ENCODE data around the gene AOAH. TPM values are rescaled to one million over a fixed set of nuclear protein-coding genes. Genes with fewer than 3 reads are reported as not detected.

AOAH gene
- total RNA-seq, 1 donor, result 15.1 TPM

GRCh38 chr7:36606153-36606975, 117.9 kb downstream of the AOAH start:
- no peak for DNase-seq (ENCODE audit: low read depth in 2 of 3, low spot score in 2 of 3)

GRCh38 chr7:36605261-36606051, 118.8 kb downstream of the AOAH start:
- no peak for DNase-seq (ENCODE audit: low read depth in 2 of 3, low spot score in 2 of 3)

GRCh38 chr7:36604806-36605205, 119.5 kb downstream of the AOAH start:
- no peak for DNase-seq (ENCODE audit: low read depth in 2 of 3, low spot score in 2 of 3)

GRCh38 chr7:36602934-36603887, 121.1 kb downstream of the AOAH start:
- peak in 1 of 3 donors; percentile 56 for DNase-seq (ENCODE audit: low read depth in 2 of 3, low spot score in 2 of 3)

DNA sequence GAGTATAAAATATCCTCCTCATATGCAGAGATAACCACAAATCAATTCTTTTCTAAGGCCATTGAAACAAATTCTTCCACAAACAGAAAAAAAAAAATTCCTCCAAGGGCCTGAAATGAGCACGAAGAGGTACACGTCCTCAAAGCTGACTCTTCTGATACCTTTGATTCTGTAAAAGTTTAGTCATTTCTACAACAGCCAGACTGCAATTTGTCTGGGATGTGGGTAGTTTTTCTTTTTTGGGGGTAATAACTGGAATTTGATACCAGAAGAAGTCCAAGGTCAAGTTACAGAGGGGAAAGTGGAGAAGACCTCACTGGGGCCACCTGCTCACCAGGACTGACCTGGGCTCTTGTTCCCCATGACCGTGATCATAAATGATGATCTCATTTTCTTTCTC, 121.8 kb downstream of the AOAH start:
- DNase-seq (ENCODE audit: low read depth in 2 of 3, low spot score in 2 of 3), result no peak

DNA sequence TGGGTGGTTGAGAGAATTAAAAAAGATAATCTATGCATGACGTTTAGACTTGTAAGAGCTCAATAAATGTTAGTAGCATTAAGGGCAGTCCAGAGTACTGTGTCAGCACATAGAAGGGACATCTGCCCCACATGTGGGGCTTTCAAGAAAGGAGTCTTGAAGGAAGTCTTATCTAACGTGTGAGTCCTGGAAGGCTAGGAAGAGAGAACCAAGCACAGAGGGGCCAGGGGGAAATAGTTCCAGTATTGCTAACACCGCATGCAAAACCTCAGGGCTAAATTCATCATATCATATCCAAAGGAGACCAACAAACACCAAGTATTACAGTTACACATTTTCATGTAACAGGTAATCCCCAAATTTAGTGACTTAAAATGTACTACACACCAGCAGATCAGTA, 122.7 kb downstream of the AOAH start:
- DNase-seq (ENCODE audit: low read depth in 2 of 3, low spot score in 2 of 3), result no peak

- DNase-seq (ENCODE audit: low read depth in 2 of 3, low spot score in 2 of 3), result peak in 2 of 3 donors; percentile 24 to 42
These were observed 123.3 kb downstream of the AOAH start for GRCh38 chr7:36600869-36601530.

GRCh38 chr7:36600314-36600682, 124.0 kb downstream of the AOAH start:
- DNase-seq (ENCODE audit: low read depth in 2 of 3, low spot score in 2 of 3), result no peak

DNA sequence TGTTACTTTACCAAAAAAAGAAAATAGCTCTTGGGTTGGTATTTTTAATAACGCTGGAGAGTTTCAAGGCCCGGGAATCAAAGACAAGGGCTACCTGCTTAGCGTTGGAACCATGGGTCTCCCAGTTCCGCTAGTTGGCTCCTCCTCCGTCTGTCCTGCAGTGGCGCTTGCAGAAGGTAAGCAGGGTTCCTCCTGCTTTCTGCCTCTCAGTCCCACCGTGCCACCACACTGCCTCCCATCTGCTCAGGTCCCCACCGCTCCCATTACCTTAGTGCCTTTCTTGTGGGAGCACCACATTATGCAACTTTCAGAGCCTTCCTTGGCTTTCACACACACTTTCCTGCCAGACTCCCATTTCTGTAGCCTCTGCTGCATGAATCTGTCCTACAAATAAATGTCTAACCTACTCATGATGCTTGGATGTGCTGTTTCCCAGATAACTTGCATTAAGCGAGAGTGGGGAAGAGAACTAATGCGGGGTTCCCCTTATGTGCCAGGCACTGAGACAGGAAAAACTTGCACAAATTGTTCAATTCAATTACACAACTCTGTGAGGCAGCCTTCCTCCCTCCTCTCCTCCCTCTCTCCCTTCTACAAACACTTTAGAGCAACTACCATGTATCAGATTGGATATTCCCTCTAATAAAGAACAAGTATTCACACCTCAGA, 124.5 kb downstream of the AOAH start:
- DNase-seq (ENCODE audit: low read depth in 2 of 3, low spot score in 2 of 3), result no peak

DNA sequence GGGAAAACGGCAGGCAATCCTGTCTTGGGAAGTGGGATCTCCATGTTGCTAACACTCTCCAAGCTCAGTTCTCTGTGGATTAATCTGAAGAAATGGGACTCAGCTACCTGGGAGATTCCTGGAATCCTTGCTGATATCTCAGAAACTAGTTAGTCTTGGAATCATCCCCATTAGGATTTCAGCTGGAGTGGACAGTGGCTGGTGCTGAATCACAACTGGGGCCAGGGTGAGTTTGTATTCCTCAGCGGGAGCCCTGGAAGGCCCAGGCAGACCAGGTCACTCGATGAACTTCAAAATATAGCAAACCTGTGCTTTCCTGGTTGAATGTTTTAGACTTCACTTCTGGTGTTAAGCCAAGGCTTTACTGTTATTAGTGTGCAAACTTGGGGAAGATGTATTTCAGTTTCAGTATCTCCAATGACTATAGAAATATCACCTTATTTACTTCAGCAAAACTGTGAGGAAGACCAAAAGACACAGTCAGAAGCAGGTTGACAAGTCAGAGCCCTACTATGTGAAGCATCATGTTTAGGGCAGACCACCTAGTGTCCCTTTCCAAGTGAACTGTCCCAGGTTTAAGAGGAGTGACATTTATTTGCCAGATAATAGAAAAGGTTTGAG, 126.1 kb downstream of the AOAH start:
- no peak for DNase-seq (ENCODE audit: low read depth in 2 of 3, low spot score in 2 of 3)

DNA sequence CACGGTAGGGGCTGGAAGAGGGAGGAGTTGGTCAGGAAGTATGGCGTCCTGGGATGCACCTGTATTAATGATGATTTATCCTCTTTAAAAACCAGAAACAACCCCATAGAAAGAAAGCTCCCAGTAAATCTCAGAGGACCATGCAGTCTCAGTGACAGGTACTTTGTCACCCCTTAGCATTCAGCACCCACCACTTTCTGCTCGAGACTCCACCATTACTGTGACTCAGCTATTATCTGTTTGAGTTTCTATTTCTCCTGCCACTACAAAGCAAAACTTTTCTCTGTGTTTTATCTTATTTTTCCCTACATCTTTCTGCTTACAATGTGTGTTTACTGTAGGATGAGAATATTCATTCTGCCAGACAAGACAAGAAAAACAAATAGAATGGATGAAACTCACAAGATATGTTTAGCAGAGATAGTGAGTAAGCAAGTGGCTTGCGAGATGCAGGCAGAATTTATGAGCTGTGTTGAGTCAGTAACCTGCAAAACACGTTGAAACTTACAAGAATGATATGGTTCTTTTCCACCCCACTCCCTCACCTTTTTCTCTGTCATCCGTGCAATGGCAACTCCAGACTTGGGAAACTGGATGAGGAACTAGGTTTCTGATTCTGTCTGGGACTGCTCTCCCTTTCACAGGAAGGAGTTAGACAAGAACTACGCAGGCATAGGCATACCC, 127.1 kb downstream of the AOAH start:
- no peak for DNase-seq (ENCODE audit: low read depth in 2 of 3, low spot score in 2 of 3)

DNA sequence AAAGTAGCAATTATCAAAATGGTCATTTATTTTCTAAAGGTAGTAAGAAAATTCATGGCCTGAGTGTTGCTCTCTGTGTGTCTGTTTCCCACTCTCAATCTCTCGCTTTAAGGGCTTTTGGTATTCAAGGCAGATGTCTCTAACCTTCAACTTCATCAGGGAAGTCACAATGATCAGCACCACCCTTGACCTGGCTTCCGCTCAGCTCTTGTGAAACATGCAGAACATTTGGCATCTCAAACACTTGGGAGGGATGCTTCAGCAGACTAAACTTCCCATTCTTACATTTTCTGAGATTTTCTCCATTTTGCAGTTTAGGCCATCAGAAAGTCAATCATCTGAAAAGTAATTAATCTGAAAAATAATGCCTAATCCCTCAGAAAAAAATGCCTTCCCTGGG, 129.8 kb downstream of the AOAH start:
- DNase-seq (ENCODE audit: low read depth in 2 of 3, low spot score in 2 of 3), result no peak

GRCh38 chr7:36591636-36592035, 132.7 kb downstream of the AOAH start:
- no peak for DNase-seq (ENCODE audit: low read depth in 2 of 3, low spot score in 2 of 3)

- DNase-seq (ENCODE audit: low read depth in 2 of 3, low spot score in 2 of 3), result no peak
These were observed 134.9 kb downstream of the AOAH start for GRCh38 chr7:36589391-36589790.

- DNase-seq (ENCODE audit: low read depth in 2 of 3, low spot score in 2 of 3), result no peak
These were observed 141.0 kb downstream of the AOAH start for GRCh38 chr7:36583318-36583717.

- DNase-seq (ENCODE audit: low read depth in 2 of 3, low spot score in 2 of 3), result no peak
These were observed 148.5 kb downstream of the AOAH start for GRCh38 chr7:36575832-36576231.

DNA sequence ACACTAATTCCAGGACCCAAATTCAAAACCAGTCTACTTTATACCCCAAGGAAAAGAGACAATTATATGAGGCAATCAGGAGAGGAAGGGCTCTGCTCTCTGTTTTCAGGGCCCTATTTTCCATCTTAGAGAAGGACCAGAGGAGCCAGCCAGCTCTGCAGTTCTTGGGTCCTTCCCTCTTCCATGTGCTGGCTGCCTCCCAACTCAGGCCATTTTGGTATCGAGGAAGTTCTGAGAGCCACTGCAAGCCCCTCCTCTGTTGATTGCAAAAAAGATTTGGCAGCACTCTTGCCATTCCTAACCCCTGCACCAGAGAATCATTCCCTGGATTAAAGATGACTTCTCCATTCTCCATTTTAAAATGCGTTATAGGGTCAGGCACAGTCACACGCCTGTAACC, 151.2 kb downstream of the AOAH start:
- DNase-seq (ENCODE audit: low read depth in 2 of 3, low spot score in 2 of 3), result no peak

GRCh38 chr7:36571190-36571560, 153.1 kb downstream of the AOAH start:
- no peak for DNase-seq (ENCODE audit: low read depth in 2 of 3, low spot score in 2 of 3)
